Gastroesophageal sphincter (tissue), 4 donors: ENCODE measurements around the gene CLTB. TPM values are rescaled to one million over a fixed set of nuclear protein-coding genes. Genes with fewer than 3 reads are reported as not detected.

ENCODE experiments used
- ATAC-seq: fragments of 150-250 bp; one replicate; pipeline ENCODE4 v1.9.1; 2016; ENCODE audit warnings: mild to moderate bottlenecking, moderate library complexity
- H3K27ac ChIP-seq, 4 donors: fragments of 200-600 bp; sonication (generic) in 3 of 4; 1 replicate in 3 of 4; 2 replicates in 1 of 4; pipeline ENCODE4 v1.5.1; 2016 to 2019
- H3K27me3 ChIP-seq: fragments of 200-600 bp; sonication (generic); one replicate; pipeline ENCODE4 v1.5.1; 2019
- H3K36me3 ChIP-seq, 2 donors: fragments of 200-600 bp; sonication (generic); one replicate each; pipeline ENCODE4 v1.5.1; 2019; ENCODE audit warnings: control low read depth in 1 of 2
- H3K4me1 ChIP-seq, 3 donors: fragments of 200-600 bp; sonication (generic); 1 replicate in 2 of 3; 2 replicates in 1 of 3; pipeline ENCODE4 v1.5.1; 2016 to 2019; ENCODE audit warnings: control low read depth in 2 of 3
- H3K4me3 ChIP-seq, 2 donors: fragments of 200-600 bp; sonication (generic); one replicate each; pipeline ENCODE4 v1.5.1; 2019; ENCODE audit warnings: mild to moderate bottlenecking in 1 of 2, moderate library complexity in 1 of 2
- H3K9me3 ChIP-seq, 3 donors: fragments of 200-600 bp; sonication (generic); one replicate each; pipeline ENCODE4 v1.5.1; 2017 to 2019; ENCODE audit warnings: control low read depth in 2 of 3
- CTCF ChIP-seq, 4 experiments: fragments of 200-600 bp in 2 of 4; fragments of 450-650 bp in 2 of 4; sonication (generic) in 1 of 4; IDR thresholded peaks; one replicate each; pipeline ENCODE4 v1.5.1; 2017 to 2019; ENCODE audit warnings: antibody characterized with exemption in 4 of 4, mild to moderate bottlenecking in 2 of 4, moderate library complexity in 2 of 4
- EP300 ChIP-seq: sonication (generic); formaldehyde crosslinking; IDR thresholded peaks from one replicate; pipeline ENCODE4 v1.6.1; 2017; ENCODE audit warnings: antibody characterized with exemption, mild to moderate bottlenecking
- POLR2A ChIP-seq, 2 donors: fragments of 450-650 bp; IDR thresholded peaks; one replicate each; pipeline ENCODE4 v1.6.1; 2017; ENCODE audit warnings: antibody characterized with exemption in 2 of 2, mild to moderate bottlenecking in 2 of 2, moderate library complexity in 1 of 2
- POLR2AphosphoS5 ChIP-seq: sonication (generic); formaldehyde crosslinking; IDR thresholded peaks from one replicate; pipeline ENCODE4 v1.6.1; 2017; ENCODE audit warnings: antibody characterized with exemption
- WGBS, 2 donors: methylation state at CpG; one replicate each; pipeline ENCODE4 v1.1.5; 2018; ENCODE audit warnings: low coverage in 1 of 2; 5-methylcytosine and 5-hydroxymethylcytosine counted together
- total RNA-seq, 4 donors: library from RNA; depleted of rRNA; stranded (reverse); fragments of >200 nt; gene quantifications; one replicate each; pipeline ENCODE4 v1.1.0, GENCODE V29; 2016

Gene CLTB
- total RNA-seq, 4 donors from 2014 or later: 222 to 285 (median 240) TPM

GRCh38 chr5:176371621-176372539, 44.5 kb downstream of the CLTB start:
- peaks cover 0 to 32% (median 0%) of the 10 kb centered on the region in 3 donors for H3K4me1 ChIP-seq
- no peak overlapping the region for H3K4me3 ChIP-seq
- TF ChIP-seq EP300 (no peak), CTCF (IDR thresholded peaks at IDR 0.05) (no peak), POLR2AphosphoS5 (no peak), POLR2A (IDR thresholded peaks at IDR 0.05) (no peak)
- no peak for ATAC-seq
- peak overlapping the region in 2 of 4 donors; percentile 42 to 53 for H3K27ac ChIP-seq
- H3K27me3 ChIP-seq: no peaks in the 10 kb centered on the region
- WGBS, 2 donors: 70 to 93% methylated on average over 2 to 8 of the region's 13 CpGs
- H3K36me3 ChIP-seq: peaks cover 0 to 59% of the 10 kb centered on the region in 2 donors
- no peaks in the 10 kb centered on the region for H3K9me3 ChIP-seq

- Histone ChIP-seq H3K4me1 (peaks cover 0 to 44% (median 4%) of the 10 kb centered on the region in 3 donors), H3K36me3 (peaks cover 0 to 53% of the 10 kb centered on the region in 2 donors), H3K27ac (no peak overlapping the region), H3K27me3 (no peaks in the 10 kb centered on the region), H3K4me3 (no peak overlapping the region), H3K9me3 (no peaks in the 10 kb centered on the region)
- TF ChIP-seq POLR2A (IDR thresholded peaks at IDR 0.05) (no peak), POLR2AphosphoS5 (no peak), CTCF (IDR thresholded peaks at IDR 0.05) (no peak), EP300 (no peak)
- WGBS, 2 donors: 79 to 90% methylated on average over 7 to 8 of the region's 8 CpGs
- no peak for ATAC-seq
These were observed 46.2 kb downstream of the CLTB start for GRCh38 chr5:176369934-176370711.

DNA sequence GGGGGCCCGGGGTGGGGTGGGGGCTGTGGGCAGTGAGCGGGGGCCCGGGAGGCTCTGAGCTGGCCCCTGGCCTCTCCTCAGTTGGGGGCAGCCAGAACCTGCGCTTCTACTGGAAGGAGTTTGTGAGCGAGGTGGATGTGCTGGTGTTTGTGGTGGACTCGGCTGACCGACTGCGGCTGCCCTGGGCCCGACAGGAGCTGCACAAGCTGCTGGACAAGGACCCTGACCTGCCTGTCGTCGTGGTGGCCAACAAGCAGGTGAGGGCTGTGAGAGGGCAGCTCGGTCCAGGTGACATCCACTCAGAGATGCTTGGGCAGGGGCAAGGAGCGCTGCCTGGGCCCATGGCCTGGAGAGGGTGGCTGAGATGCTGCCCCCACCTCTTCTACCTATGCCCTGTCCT, 47.6 kb downstream of the CLTB start:
- Histone ChIP-seq H3K9me3 (no peaks in the 10 kb centered on the region), H3K27me3 (no peaks in the 10 kb centered on the region), H3K27ac (no peak overlapping the region), H3K36me3 (peaks cover 0 to 53% of the 10 kb centered on the region in 2 donors), H3K4me1 (peaks cover 0 to 49% (median 4%) of the 10 kb centered on the region in 3 donors), H3K4me3 (no peak overlapping the region)
- no peak for ATAC-seq
- WGBS, 2 donors: 92% methylated on average over 5 of the region's 13 CpGs; no CpG with 5 or more reads in 1 of the 2 donors
- no peak for TF ChIP-seq EP300
- no peak for TF ChIP-seq POLR2AphosphoS5
- no peak for TF ChIP-seq CTCF (IDR thresholded peaks at IDR 0.05)
- no peak for TF ChIP-seq POLR2A (IDR thresholded peaks at IDR 0.05)

DNA sequence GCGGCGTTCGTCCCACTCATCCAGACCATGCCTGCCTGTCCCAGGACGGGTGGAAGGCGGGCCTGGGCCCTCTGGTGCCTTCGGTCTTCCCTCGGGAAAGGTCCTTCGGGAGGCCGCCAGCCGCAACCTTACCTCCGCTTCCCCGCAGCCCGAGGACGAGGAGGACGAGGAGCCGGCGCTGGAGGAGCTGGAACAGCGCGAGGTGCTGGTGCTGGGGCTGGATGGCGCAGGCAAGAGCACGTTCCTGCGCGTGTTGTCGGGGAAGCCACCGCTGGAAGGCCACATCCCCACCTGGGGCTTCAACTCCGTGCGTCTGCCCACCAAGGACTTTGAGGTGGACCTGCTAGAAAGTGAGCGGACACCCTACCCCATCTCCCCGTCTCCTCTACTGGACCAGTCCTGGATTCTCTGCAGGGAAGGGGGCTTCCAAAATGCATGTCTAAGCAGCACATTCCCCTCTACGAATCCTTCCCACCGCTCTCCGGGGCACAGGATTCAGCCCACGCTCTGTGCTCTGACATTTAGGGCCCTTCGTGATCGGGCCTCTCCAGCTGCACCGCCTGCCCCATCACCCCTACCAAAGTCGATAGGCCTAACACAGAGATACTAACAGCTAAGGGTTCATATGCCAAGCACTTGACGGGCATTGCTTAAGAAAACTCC, 50.0 kb downstream of the CLTB start:
- peaks cover 0 to 36% (median 4%) of the 10 kb centered on the region in 3 donors for H3K4me1 ChIP-seq
- no peak for ATAC-seq
- no peak for TF ChIP-seq CTCF (IDR thresholded peaks at IDR 0.05)
- no peak for TF ChIP-seq POLR2AphosphoS5
- TF ChIP-seq POLR2A (IDR thresholded peaks at IDR 0.05): no peak
- no peak for TF ChIP-seq EP300
- 63 to 93% methylated on average over 6 to 8 of the region's 38 CpGs for WGBS, 2 donors
- H3K9me3 ChIP-seq: no peaks in the 10 kb centered on the region
- H3K36me3 ChIP-seq: peaks cover 0 to 43% of the 10 kb centered on the region in 2 donors
- peak overlapping the region; percentile 64 to 89 for H3K4me3 ChIP-seq
- H3K27me3 ChIP-seq: no peaks in the 10 kb centered on the region
- peak overlapping the region; percentile 66 to 89 (median 87) for H3K27ac ChIP-seq
